Common myeloid progenitor, CD34-positive (primary cell): ENCODE results near the gene HPRT1.

Source experiments
- CTCF ChIA-PET: fragments of 350-600 bp; sonication (Branson Sonifier 250); formaldehyde crosslinking; loops from one replicate; lab custom pipeline; 2021; ENCODE audit warnings: antibody characterized with exemption; lab: Charles Lee
- POLR2A ChIA-PET: fragments of 350-600 bp; sonication (Branson Sonifier 250); formaldehyde crosslinking; loops from one replicate; lab custom pipeline; 2021; ENCODE audit warnings: antibody characterized with exemption; lab: Charles Lee
- DNase-seq, 3 donors: peaks; one replicate each; pipeline versions ENCODE4 v3.0.0 to v3.0.0-alpha.2; 2013
- H3K27ac ChIP-seq, 2 experiments: 1 replicate in 1 of 2; 2 replicates in 1 of 2; pipeline ENCODE4 v1.7.0; 2013; ENCODE audit warnings: inconsistent platforms in 2 of 2, low read length in 2 of 2, mild to moderate bottlenecking in 2 of 2, low read depth in 1 of 2, moderate library complexity in 1 of 2; ENCODE audit not compliant: severe bottlenecking in 2 of 2, insufficient read depth in 1 of 2, poor library complexity in 1 of 2
- H3K27me3 ChIP-seq, 5 experiments: replicated peaks in 2 of 5; 1 replicate in 3 of 5; 2 replicates in 2 of 5; pipeline versions ENCODE4 v1.6.1 to v1.7.0; 2013; ENCODE audit warnings: low read length in 4 of 5, mild to moderate bottlenecking in 2 of 5, moderate library complexity in 2 of 5, inconsistent platforms in 1 of 5; ENCODE audit not compliant: insufficient read depth in 5 of 5, control insufficient read depth in 4 of 5
- H3K36me3 ChIP-seq, 4 experiments: 1 replicate in 2 of 4; 2 replicates in 2 of 4; pipeline versions ENCODE4 v1.6.1 to v1.7.0; 2013; ENCODE audit warnings: low read length in 3 of 4, control low read depth in 1 of 4, mild to moderate bottlenecking in 1 of 4; ENCODE audit not compliant: control insufficient read depth in 4 of 4, insufficient read depth in 4 of 4
- H3K4me1 ChIP-seq, 4 experiments: 1 replicate in 3 of 4; 2 replicates in 1 of 4; pipeline versions ENCODE4 v1.6.1 to v1.7.1; 2013; ENCODE audit warnings: low read length in 3 of 4, mild to moderate bottlenecking in 3 of 4, control low read depth in 1 of 4, inconsistent platforms in 1 of 4, moderate library complexity in 1 of 4; ENCODE audit not compliant: control insufficient read depth in 4 of 4, insufficient read depth in 4 of 4; ENCODE audit errors: control extremely low read depth in 1 of 4
- H3K4me3 ChIP-seq, 7 experiments: 1 replicate in 4 of 7; 2 replicates in 3 of 7; pipeline versions ENCODE4 v1.5.1 to v1.7.0; 2013; ENCODE audit warnings: mild to moderate bottlenecking in 7 of 7, low read length in 6 of 7, moderate library complexity in 6 of 7, inconsistent platforms in 2 of 7, low read depth in 2 of 7, control low read depth in 1 of 7; ENCODE audit not compliant: insufficient read depth in 4 of 7, control insufficient read depth in 1 of 7; ENCODE audit errors: extremely low read depth in 1 of 7
- H3K9me3 ChIP-seq, 5 experiments: 1 replicate in 4 of 5; 2 replicates in 1 of 5; pipeline versions ENCODE4 v1.6.1 to v1.7.1; 2013; ENCODE audit warnings: low read length in 4 of 5, mild to moderate bottlenecking in 2 of 5, inconsistent platforms in 1 of 5, low read depth in 1 of 5, moderate library complexity in 1 of 5; ENCODE audit not compliant: control insufficient read depth in 4 of 5, insufficient read depth in 2 of 5; ENCODE audit errors: control extremely low read depth in 1 of 5
- WGBS: methylation state at CpG from one replicate; pipeline ENCODE4 v1.1.5; 2013; ENCODE audit not compliant: insufficient coverage; 5-methylcytosine and 5-hydroxymethylcytosine counted together

The HPRT1 gene

GRCh38 chrX:134544513-134545151 is 84.7 kb downstream of the HPRT1 start:
- peaks cover 0 to 36% (median 17%) of the 10 kb centered on the region in 4 experiments for H3K4me1 ChIP-seq
- CTCF ChIA-PET = interaction anchor here (0.9 to 1.5 kb wide), 2 partner anchors 15 to 24 kb away, joined by 3 to 4 read pairs; no protein-coding TSS in a partner anchor
- H3K9me3 ChIP-seq = peaks cover 0 to 5% (median 0%) of the 10 kb centered on the region in 5 experiments
- peak in 2 of 3 donors; percentile 31 to 50 for DNase-seq
- peaks cover 0 to 45% (median 0%) of the 10 kb centered on the region in 5 experiments for H3K27me3 ChIP-seq
- 34% methylated on average over 32 of the region's 52 CpGs for WGBS
- POLR2A ChIA-PET = no interaction called here
- peak overlapping the region in 6 of 7 experiments; percentile 26 to 70 (median 52) for H3K4me3 ChIP-seq
- peaks cover 0 to 8% (median 0%) of the 10 kb centered on the region in 4 experiments for H3K36me3 ChIP-seq
- no peak overlapping the region for H3K27ac ChIP-seq

GRCh38 chrX:134545510-134545909 is 85.5 kb downstream of the HPRT1 start:
- WGBS = 86% methylated on average over 19 of the region's 20 CpGs
- ChIA-PET CTCF (interaction anchor here (0.6 to 0.9 kb wide), 2 partner anchors 16 to 112 kb away, joined by 3 read pairs; no protein-coding TSS in a partner anchor), POLR2A (no interaction called here)
- H3K36me3 ChIP-seq = peaks cover 0 to 8% (median 0%) of the 10 kb centered on the region in 4 experiments
- H3K27ac ChIP-seq = no peak overlapping the region
- peaks cover 5 to 45% (median 21%) of the 10 kb centered on the region in 4 experiments for H3K4me1 ChIP-seq
- no peak for DNase-seq
- peak overlapping the region in 2 of 7 experiments; percentile 65 to 70 for H3K4me3 ChIP-seq
- peaks cover 0 to 5% (median 0%) of the 10 kb centered on the region in 5 experiments for H3K9me3 ChIP-seq
- H3K27me3 ChIP-seq = peaks cover 0 to 54% (median 0%) of the 10 kb centered on the region in 5 experiments

- peaks cover 0 to 8% (median 0%) of the 10 kb centered on the region in 4 experiments for H3K36me3 ChIP-seq
- POLR2A ChIA-PET = no interaction called here
- CTCF ChIA-PET = no interaction called here
- H3K27ac ChIP-seq = no peak overlapping the region
- H3K4me3 ChIP-seq = no peak overlapping the region
- DNase-seq = no peak
- 85% methylated on average over 35 of the region's 35 CpGs for whole genome bisulfite sequencing
- peaks cover 0 to 61% (median 0%) of the 10 kb centered on the region in 5 experiments for H3K27me3 ChIP-seq
- peaks cover 0 to 8% (median 0%) of the 10 kb centered on the region in 5 experiments for H3K9me3 ChIP-seq
- H3K4me1 ChIP-seq = peaks cover 5 to 47% (median 26%) of the 10 kb centered on the region in 4 experiments
Measured at GRCh38 chrX:134546187-134546586, 86.2 kb downstream of the HPRT1 start.

- H3K36me3 ChIP-seq = peaks cover 0 to 8% (median 0%) of the 10 kb centered on the region in 4 experiments
- WGBS = 68% methylated on average over 7 of the region's 7 CpGs
- H3K9me3 ChIP-seq = peaks cover 0 to 8% (median 0%) of the 10 kb centered on the region in 5 experiments
- peak overlapping the region in 2 of 7 experiments; percentile 71 to 83 for H3K4me3 ChIP-seq
- DNase-seq = no peak
- no peak overlapping the region for H3K27ac ChIP-seq
- H3K4me1 ChIP-seq = peaks cover 5 to 51% (median 25%) of the 10 kb centered on the region in 4 experiments
- H3K27me3 ChIP-seq = peaks cover 0 to 71% (median 0%) of the 10 kb centered on the region in 5 experiments
- ChIA-PET POLR2A (no interaction called here), CTCF (interaction anchor here (0.6 kb wide), 1 partner anchor 261 kb away, joined by 3 read pairs; no protein-coding TSS in a partner anchor)
Measured at GRCh38 chrX:134547047-134547679, 87.2 kb downstream of the HPRT1 start.

GRCh38 chrX:134548257-134549201 is 88.6 kb downstream of the HPRT1 start:
- Histone ChIP-seq H3K27ac (peak overlapping the region; percentile 16 to 17), H3K27me3 (peaks cover 0 to 78% (median 0%) of the 10 kb centered on the region in 5 experiments), H3K9me3 (peaks cover 0 to 8% (median 0%) of the 10 kb centered on the region in 5 experiments), H3K4me1 (peaks cover 5 to 39% (median 19%) of the 10 kb centered on the region in 4 experiments), H3K36me3 (peaks cover 0 to 8% (median 0%) of the 10 kb centered on the region in 4 experiments), H3K4me3 (peak overlapping the region; percentile 38 to 83 (median 71))
- ChIA-PET CTCF (no interaction called here), POLR2A (no interaction called here)
- WGBS = 32% methylated on average over 25 of the region's 33 CpGs
- DNase-seq = peak in 2 of 3 donors; percentile 36 to 40
